Panc1 (cell line): ENCODE results near the gene PAWR. TPM values are rescaled to one million over a fixed set of nuclear protein-coding genes. Genes with fewer than 3 reads are reported as not detected.

Experiments used
- ATAC-seq: fragments of 200-7000 bp; cut with Tn5 transposase; 2 replicates; pipeline ENCODE4 v1.9.1; 2020; ENCODE audit warnings: mild to moderate bottlenecking, moderate library complexity
- BruUV-seq: library from RNA; stranded (reverse); fragments of 400-500 nt; replicated peaks from 2 replicates; lab custom pipeline; 2021; lab: Mats Ljungman, UMichigan
- CTCF ChIA-PET: fragments of 300-600 bp; sonication (Branson Sonifier 250); formaldehyde crosslinking; loops from one replicate; lab custom pipeline; 2022; ENCODE audit warnings: antibody characterized with exemption; lab: Charles Lee
- POLR2A ChIA-PET: fragments of 300-600 bp; sonication (Branson Sonifier 250); formaldehyde crosslinking; loops from one replicate; lab custom pipeline; 2022; ENCODE audit warnings: antibody characterized with exemption; lab: Charles Lee
- DNase-seq: peaks from one replicate; pipeline ENCODE4 v3.0.0-alpha.2; 2010; ENCODE audit warnings: low read depth, low spot score
- H3K27ac ChIP-seq: 2 replicates; pipeline ENCODE4 v1.5.1; 2011; ENCODE audit warnings: mild to moderate bottlenecking, low read length, inconsistent platforms
- H3K27me3 ChIP-seq: fragments of 200-500 bp; sonication (Bioruptor generic); 2 replicates; pipeline ENCODE4 v1.6.0; 2014; ENCODE audit warnings: low read length, inconsistent platforms; ENCODE audit not compliant: control insufficient read depth, insufficient read depth
- H3K36me3 ChIP-seq: fragments of 200-500 bp; sonication (Bioruptor generic); 2 replicates; pipeline ENCODE4 v1.5.1; 2014; ENCODE audit warnings: inconsistent platforms, mild to moderate bottlenecking, low read length, moderate library complexity; ENCODE audit not compliant: control insufficient read depth, insufficient read depth
- H3K4me1 ChIP-seq: 2 replicates; pipeline ENCODE4 v1.5.1; 2011; ENCODE audit warnings: inconsistent platforms, mild to moderate bottlenecking, low read length, moderate library complexity; ENCODE audit not compliant: control insufficient read depth, insufficient read depth
- H3K4me3 ChIP-seq, 2 experiments: 2 replicates each; pipeline ENCODE4 v1.5.1; 2011 to 2012; ENCODE audit warnings: low read depth in 2 of 2, low read length in 2 of 2, mild to moderate bottlenecking in 2 of 2, inconsistent platforms in 1 of 2, moderate library complexity in 1 of 2
- H3K9me3 ChIP-seq: fragments of 200-500 bp; sonication (Bioruptor generic); 2 replicates; pipeline ENCODE4 v1.5.1; 2014; ENCODE audit warnings: low read depth, mild to moderate bottlenecking, inconsistent platforms, low read length, moderate library complexity; ENCODE audit not compliant: control insufficient read depth, insufficient read depth
- POLR2AphosphoS5 ChIP-seq: IDR thresholded peaks from 2 replicates; pipeline ENCODE4 v1.6.1; 2012; ENCODE audit warnings: mild to moderate bottlenecking, low read depth, low read length, moderate library complexity
- REST ChIP-seq, 2 experiments: IDR thresholded peaks; 2 replicates each; pipeline ENCODE4 v1.6.1; 2011 to 2012; ENCODE audit warnings: low read depth in 2 of 2, control low read depth in 1 of 2, low read length in 1 of 2, mild to moderate bottlenecking in 1 of 2, moderate library complexity in 1 of 2; ENCODE audit not compliant: insufficient read depth in 1 of 2
- SIN3A ChIP-seq: IDR thresholded peaks from 2 replicates; pipeline ENCODE4 v1.6.1; 2012; ENCODE audit warnings: low read depth, mild to moderate bottlenecking, low read length, moderate library complexity, borderline replicate concordance; ENCODE audit not compliant: insufficient read depth
- TCF7L2 ChIP-seq: IDR thresholded peaks from 2 replicates; pipeline ENCODE4 v1.6.1; 2011; ENCODE audit warnings: mild to moderate bottlenecking, low read depth, low read length, inconsistent platforms
- in situ Hi-C: cut with HindIII; loops from 2 replicates; pipeline ENCODE4 v1.10.0; 2016; ENCODE audit warnings: low sequenced_read_pairs, low pct_unique_long_range_greater_than_20kb
- intact Hi-C: fragments of 100-400 bp; cut with micrococcal nuclease; formaldehyde crosslinking; loops from one replicate; pipeline ENCODE4 v1.10.0; 2022; ENCODE audit not compliant: unreplicated experiment
- total RNA-seq: library from RNA; stranded (reverse); gene quantifications from one replicate; pipeline ENCODE4 v1.2.1, GENCODE V29; 2021; ENCODE audit not compliant: unreplicated experiment
- TF ChIP-seq, protein P1 (sequence below): fragments of 450-650 bp; IDR thresholded peaks from 2 replicates; pipeline ENCODE4 v1.5.1; 2017; ENCODE audit warnings: mild to moderate bottlenecking

The PAWR gene
- total RNA-seq, 1 experiment from 2014 or later, result 142 TPM

DNA sequence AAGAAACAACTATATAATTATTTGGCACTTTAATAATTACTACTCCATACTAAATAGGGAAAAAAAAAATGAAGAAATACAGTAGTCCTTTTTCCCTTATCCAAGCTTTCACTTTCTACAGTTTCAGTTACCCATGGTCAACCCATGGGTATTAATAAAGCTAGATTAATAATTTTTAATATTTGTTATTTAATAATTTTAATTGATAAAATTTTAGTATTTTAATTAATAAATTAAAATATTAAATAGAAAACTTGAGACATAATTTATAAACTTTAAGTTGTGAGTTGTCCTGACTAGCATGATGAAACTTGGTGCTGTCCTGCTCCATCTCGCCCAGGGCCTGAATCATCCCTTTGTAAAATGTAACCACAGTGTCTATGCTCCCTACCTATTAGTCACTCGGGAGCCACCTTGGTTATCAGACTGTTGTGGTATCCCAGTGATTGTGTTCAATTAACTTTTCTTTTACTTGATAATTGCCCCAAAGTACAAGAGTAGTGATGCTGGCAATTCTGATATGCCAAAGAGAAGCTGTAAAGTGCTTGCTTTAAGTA is 71.8 kb downstream of the PAWR start:
- POLR2A ChIA-PET, result no interaction called here
- TF ChIP-seq, protein P1, sequence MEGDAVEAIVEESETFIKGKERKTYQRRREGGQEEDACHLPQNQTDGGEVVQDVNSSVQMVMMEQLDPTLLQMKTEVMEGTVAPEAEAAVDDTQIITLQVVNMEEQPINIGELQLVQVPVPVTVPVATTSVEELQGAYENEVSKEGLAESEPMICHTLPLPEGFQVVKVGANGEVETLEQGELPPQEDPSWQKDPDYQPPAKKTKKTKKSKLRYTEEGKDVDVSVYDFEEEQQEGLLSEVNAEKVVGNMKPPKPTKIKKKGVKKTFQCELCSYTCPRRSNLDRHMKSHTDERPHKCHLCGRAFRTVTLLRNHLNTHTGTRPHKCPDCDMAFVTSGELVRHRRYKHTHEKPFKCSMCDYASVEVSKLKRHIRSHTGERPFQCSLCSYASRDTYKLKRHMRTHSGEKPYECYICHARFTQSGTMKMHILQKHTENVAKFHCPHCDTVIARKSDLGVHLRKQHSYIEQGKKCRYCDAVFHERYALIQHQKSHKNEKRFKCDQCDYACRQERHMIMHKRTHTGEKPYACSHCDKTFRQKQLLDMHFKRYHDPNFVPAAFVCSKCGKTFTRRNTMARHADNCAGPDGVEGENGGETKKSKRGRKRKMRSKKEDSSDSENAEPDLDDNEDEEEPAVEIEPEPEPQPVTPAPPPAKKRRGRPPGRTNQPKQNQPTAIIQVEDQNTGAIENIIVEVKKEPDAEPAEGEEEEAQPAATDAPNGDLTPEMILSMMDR, result no peak
- TF ChIP-seq POLR2AphosphoS5 (no peak), SIN3A (no peak), REST (IDR thresholded peaks at IDR 0.05; ENCODE audit: insufficient read depth in 1 of 2, low read depth in 2 of 2, low read length in 1 of 2) (no peak)
- H3K4me3 ChIP-seq, result no peak overlapping the region
- ATAC-seq (no peak), DNase-seq (no peak)
- CTCF ChIA-PET, result interaction anchor here (0.5 kb wide), 1 partner anchor 52 kb away, joined by 4 read pairs; no protein-coding TSS in a partner anchor
- H3K27ac ChIP-seq, result no peak overlapping the region
- no TSS peak for BruUV-seq
- H3K36me3 ChIP-seq, result peaks cover 4% of the 10 kb centered on the region; the same call in 1 of the 2 replicates
- no peaks in the 10 kb centered on the region; the same call in 1 of the 2 replicates for H3K4me1 ChIP-seq
- in situ Hi-C loops, result no loop called here
- H3K9me3 ChIP-seq, result no peaks in the 10 kb centered on the region
- H3K27me3 ChIP-seq, result no peaks in the 10 kb centered on the region
- intact Hi-C loops, result no loop called here

DNA sequence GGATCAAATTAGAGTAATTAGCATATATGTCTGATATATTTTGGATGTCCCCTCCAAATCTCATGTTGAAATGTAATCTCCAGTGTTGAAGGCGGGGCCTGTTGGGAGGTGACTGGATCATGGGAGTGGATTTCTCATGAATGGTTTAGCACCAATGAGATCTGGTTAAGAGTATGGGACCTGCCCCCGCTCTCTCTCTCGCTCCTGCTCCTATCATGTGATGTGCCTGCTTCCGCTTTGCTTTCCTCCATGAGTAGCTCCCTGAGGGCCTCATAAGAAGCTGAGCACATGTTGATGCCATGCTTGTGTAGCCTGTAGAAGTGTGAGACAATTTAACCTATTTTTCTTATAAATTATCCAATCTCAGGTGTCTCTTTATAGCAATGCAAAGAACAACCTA is 73.1 kb downstream of the PAWR start:
- ChIA-PET POLR2A (no interaction called here), CTCF (no interaction called here)
- in situ Hi-C loops (no loop called here), intact Hi-C loops (no loop called here)
- Histone ChIP-seq H3K27ac (no peak overlapping the region), H3K9me3 (no peaks in the 10 kb centered on the region), H3K36me3 (peaks cover 4% of the 10 kb centered on the region; the same call in 1 of the 2 replicates), H3K27me3 (no peaks in the 10 kb centered on the region), H3K4me3 (no peak overlapping the region), H3K4me1 (no peaks in the 10 kb centered on the region)
- DNase-seq (no peak), ATAC-seq (0 out of 2 replicates have a peak, but pooled peaks have one; percentile 38)
- BruUV-seq, result no TSS peak
- TF ChIP-seq, protein P1, result no peak
- TF ChIP-seq TCF7L2 (no peak), POLR2AphosphoS5 (no peak), SIN3A (no peak), REST (IDR thresholded peaks at IDR 0.05; ENCODE audit: insufficient read depth in 1 of 2, low read depth in 2 of 2, low read length in 1 of 2) (no peak)
